Cerebellar nuclear complex (tissue), 1 donor: ENCODE measurements around the gene TGM3.
"Not testable (repeated sequence)": the region's sequence is repeated elsewhere in the genome, so short reads cannot be mapped to it uniquely, and the experiment has no call there.

Experiments
- DNase-seq, 2 experiments: peaks; one replicate each; lab custom pipeline; 2025; lab: John Stamatoyannopoulos, UW

TGM3 gene, protein sequence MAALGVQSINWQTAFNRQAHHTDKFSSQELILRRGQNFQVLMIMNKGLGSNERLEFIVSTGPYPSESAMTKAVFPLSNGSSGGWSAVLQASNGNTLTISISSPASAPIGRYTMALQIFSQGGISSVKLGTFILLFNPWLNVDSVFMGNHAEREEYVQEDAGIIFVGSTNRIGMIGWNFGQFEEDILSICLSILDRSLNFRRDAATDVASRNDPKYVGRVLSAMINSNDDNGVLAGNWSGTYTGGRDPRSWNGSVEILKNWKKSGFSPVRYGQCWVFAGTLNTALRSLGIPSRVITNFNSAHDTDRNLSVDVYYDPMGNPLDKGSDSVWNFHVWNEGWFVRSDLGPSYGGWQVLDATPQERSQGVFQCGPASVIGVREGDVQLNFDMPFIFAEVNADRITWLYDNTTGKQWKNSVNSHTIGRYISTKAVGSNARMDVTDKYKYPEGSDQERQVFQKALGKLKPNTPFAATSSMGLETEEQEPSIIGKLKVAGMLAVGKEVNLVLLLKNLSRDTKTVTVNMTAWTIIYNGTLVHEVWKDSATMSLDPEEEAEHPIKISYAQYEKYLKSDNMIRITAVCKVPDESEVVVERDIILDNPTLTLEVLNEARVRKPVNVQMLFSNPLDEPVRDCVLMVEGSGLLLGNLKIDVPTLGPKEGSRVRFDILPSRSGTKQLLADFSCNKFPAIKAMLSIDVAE

DNA sequence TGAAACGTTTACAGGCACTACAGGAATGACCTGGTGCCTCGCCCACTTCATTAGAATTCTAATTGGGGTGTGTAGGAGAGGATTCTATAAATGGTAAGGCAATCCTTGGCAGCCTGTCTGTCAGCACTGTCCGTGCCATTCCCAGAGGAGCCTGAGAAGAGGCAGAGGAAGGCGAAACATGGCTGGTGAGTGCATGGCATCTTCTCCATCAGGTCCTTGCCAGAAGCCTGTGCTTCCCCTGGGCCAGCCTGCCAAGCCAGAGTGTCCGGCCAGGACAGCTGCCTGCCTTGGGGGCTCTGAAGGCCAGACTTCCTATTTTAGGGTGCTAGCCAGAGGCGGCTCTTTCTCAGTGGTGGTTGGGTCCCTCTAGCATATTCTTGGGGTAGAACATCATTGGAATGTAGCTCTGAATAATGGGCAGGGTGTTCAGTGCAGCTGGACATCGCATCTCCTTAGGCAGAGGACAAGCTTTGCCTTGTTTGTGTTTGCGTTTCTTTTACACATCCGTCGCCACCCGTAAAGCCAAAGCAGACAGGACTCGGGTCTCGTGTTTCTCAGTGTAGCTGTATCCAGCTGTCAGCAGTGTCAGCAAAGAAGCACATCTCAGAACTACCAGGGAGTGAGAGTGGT is at the start of gene TGM3:
Gene TGM3 (plus strand): TSS at position 116 of the 630 bp plus-strand sequence. CDS start 63 bp downstream, at position 179.
- no peak for DNase-seq

- no peak for DNase-seq
These were observed 49.7 kb upstream of the TGM3 start for GRCh38 chr20:2246069-2246491.

DNA sequence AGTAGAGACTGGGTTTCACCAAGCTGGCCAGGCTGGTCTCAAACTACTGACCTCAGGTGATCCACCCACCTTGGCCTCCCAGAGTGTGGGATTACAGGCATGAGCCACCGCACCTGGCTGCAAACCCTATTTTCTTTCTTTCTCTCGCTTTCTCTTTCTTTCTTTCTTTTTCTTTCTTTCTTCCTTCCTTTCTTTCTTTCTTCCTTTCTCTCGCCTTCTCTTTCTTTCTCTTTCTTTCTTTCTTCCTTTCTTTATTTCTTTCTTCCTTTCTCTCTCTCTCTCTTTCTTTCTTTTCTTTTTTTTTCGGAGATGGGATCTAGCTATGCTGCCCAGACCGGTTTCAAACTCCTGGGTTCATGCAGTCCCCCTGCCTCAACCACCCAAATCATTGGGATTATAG is 47.0 kb upstream of the TGM3 start:
- no peak for DNase-seq

DNA sequence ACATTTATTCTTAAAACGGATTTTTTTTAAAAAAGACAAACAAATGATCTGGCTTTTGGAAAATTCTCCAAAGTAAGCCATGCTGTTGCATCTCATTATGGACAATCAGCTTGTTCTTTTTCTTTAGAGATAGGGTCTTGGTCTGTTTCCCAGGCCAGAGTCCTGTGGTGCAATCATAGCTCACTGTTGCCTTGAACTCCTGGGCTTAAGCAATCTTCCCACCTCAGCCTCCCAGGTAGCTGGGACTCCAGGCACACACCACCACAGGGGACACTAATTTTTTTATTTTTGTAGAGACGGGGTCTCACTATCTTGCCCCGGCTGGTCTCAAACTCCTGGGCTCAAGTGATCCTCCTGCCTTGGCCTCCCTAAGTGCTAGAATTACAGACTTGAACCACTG is 45.9 kb upstream of the TGM3 start:
- DNase-seq, result no peak

GRCh38 chr20:2252419-2252997 is 43.3 kb upstream of the TGM3 start:
- DNase-seq, result no peak

GRCh38 chr20:2253256-2253655 is 42.5 kb upstream of the TGM3 start:
- DNase-seq, result no peak

- no peak for DNase-seq
These were observed 41.5 kb upstream of the TGM3 start for GRCh38 chr20:2254333-2254732.

DNA sequence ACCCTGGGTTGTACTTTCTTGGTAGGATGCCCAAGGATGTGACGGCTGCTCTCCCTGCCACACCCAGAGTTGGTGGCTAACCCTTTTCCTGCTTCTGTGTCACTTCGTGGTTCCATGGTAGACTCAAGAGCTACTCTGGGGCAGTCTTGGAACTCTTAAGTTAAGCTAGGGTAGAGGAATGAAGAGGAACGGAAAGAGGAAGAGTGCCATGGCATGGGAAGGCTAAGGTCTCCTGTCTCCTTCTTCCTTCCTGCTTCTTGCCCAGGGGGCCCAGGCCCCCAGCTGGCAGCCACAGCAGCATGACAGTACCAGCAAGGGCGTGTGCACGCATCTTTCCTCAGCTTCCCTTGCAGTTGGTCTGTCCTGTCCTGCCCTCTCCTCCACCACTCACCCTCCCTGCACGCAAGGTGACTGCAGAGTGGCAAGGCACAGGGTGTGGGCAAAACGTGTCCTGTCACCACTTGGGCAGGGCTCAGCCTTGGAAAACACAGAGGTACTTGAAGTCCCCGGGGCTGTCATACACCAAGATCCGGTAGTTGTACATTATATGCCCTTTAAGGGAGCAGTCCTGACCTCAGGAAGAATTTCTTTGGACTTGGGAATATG is 39.8 kb upstream of the TGM3 start:
- no peak for DNase-seq

- no peak for DNase-seq
These were observed 36.1 kb upstream of the TGM3 start for GRCh38 chr20:2259731-2260130.

DNA sequence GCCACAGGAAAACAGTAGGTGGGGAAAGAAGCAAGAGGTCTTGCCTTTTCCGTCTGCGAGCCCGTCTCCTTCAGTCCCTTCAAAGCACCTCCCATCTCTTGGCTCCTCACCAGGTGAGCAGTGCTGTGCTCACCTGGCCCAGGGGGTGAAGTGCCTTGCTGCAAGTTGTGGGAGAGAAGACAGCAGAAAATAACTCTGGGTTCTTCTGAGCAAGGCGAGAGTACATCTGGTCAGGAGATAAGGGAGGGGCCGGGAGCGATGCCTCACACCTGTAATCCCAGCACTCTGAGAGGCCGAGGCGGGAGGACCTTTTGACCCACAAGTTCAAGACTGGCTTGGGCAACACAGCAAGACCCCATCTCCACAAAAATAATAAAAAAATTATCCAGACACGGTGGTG is 35.6 kb upstream of the TGM3 start:
- no peak for DNase-seq

GRCh38 chr20:2261046-2261485 is 34.7 kb upstream of the TGM3 start:
- no peak for DNase-seq

- DNase-seq, result no peak
These were observed 34.2 kb upstream of the TGM3 start for GRCh38 chr20:2261629-2262028.

DNA sequence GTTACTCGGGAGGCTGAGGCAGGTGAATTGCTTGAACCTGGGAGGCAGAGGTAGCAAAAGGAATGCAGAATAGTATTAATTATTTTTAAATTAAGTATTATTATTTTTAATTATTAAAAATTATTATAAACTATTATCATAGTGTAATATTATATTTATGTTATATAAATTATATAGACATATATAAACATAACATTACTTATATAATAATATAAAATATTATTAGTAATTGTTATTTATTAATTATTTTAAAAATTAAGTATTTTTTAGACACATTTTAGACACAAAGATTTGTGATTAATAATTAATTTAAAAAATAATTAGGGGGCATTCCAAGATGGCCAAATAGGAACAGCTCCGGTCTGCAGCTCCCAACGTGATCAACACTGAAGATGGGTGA is 31.7 kb upstream of the TGM3 start:
- DNase-seq, result no peak

DNA sequence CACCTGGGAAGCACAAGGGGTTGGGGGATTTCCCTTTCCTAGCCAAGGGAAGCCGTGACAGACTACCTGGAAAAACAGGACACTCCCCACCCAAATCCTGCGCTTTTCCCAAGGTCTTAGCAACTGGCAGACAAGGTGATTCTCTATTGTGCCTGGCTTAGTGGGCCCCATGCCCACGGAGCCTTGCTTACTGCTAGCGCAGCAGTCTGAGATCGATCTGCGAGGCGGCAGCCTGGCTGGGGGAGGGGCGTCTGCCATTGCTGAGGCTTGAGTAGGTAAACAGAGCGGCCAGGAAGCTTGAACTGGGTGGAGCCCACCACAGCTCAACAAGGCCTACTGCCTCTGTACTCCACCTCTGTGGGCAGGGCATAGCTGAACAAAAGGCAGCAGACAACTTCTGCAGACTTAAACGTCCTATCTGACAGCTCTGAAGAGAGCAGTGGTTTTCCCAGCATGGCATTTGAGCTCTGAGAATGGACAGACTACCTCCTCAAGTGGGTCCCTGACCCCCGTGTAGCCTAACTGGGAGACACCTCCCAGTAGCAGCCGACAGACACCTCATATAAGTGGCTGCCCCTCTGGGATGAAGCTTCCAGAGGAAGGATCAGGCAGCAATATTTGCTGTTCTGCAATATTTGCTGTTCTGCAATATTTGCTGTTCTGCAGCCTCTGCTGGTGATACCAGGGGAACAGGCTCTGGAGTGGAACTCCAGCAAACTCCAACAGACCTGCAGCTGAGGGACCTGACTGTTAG is 31.0 kb upstream of the TGM3 start:
- not testable (repeated sequence) for DNase-seq

DNA sequence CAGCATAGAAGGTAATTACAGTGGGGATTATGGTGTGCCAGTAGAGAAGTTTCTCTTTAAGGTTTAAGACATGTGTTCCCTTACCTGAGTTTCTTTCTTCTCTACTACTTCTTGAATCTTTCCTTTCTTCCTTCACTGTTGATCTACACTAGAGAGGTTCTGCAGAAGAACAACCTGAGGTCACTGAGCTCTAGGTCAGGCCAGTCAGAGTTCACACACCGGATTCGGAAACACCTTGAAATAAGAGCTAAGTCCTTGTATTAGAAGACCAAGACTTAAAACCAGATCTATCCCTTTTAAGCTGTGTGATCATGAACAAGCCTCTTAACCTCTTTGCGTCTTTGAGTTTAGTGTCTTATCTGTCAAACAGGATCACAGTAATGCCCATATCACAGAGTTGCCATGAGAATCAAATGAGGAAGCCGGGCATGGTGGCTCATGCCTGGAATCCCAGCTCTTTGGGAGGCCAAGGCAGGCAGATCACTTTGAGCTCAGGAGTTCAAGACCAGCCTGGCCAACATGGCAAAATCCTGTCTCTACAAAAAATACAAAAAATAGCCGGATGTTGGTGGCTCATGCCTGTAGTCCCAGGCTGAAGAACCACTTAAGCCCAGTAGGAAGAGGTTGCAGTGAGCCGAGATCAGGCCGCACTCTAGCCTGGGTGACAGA is 22.0 kb upstream of the TGM3 start:
- DNase-seq, result no peak

GRCh38 chr20:2276015-2276414 is 19.8 kb upstream of the TGM3 start:
- no peak for DNase-seq

DNA sequence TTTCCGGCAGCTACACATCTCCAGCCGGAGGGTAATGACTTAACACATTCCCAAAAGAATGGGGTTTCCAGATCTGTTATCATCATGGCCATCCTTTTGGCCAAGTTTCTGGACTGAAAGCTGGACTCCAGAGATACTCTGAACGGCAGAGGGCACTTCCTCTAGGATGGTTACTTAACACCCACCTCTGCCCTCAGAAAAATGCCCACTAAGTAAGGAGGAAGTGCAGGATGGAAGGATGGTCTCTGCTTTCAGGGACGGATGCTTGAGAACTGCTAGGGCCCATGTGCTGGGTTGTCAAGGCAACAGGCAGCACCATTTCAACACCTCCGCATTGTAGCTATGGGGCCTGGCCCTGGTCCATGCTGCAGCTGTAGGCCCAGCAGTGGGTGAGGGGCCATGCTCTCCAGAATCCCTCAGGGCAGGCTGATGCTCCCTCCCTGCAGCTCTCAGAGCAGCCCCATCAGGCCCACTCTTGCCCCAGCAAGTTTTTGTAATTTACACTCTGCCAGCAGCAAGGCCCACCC is 16.5 kb upstream of the TGM3 start:
- DNase-seq, result no peak

GRCh38 chr20:2280082-2280481 is 15.7 kb upstream of the TGM3 start:
- no peak for DNase-seq

GRCh38 chr20:2281563-2281962 is 14.2 kb upstream of the TGM3 start:
- no peak for DNase-seq

GRCh38 chr20:2282181-2282580 is 13.6 kb upstream of the TGM3 start:
- no peak for DNase-seq
